ENCODE measurements around the gene ZSWIM6.

GRCh38 chr5:61318376-61318775 is 13.7 kb upstream of the ZSWIM6 start:
- TF ChIP-seq CTCF (conservative IDR thresholded peaks at IDR 0.05 in 1 of 2, IDR thresholded peaks at IDR 0.05 in 1 of 2; ENCODE audit: extremely low read depth in 1 of 2, insufficient read depth in 1 of 2, low read depth in 1 of 2, low read length in 2 of 2) = no peak
- no peak for TF ChIP-seq EZH2 (IDR thresholded peaks at IDR 0.05; ENCODE audit: borderline replicate concordance, low read length)

All from mammary epithelial cell (primary cell).